GM18861 (cell line): Measurements from ENCODE around the gene AGA.

Experiments used
- ATAC-seq: cut with Tn5 transposase; IDR thresholded peaks from one replicate; pipeline ENCODE4 v1.9.1; 2021; ENCODE audit not compliant: unreplicated experiment

Gene AGA

GRCh38 chr4:177447417-177448004 lies 5.3 kb upstream of the AGA start:
- no peak for ATAC-seq

DNA sequence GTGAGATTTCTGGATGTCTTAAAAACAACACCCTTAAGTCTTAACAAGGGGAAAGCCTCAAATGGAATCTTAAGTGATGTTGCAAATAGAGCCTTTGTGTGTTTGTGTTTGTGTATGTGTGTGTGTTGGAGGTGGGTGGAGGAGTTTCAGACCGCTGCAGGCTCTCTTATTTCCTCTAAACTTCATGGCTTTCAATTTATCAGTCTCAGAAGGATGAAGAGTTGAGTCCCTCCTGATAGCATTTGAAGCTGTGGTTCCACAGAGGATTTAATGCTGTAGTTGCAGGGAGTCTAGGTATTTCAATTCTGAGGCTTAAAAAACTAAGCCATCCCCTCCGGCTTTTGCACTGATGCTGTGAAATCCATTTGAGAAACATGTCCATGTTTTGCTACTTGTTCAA lies 4.3 kb upstream of the AGA start:
- ATAC-seq = no peak

GRCh38 chr4:177444911-177445736 lies 2.9 kb upstream of the AGA start:
- ATAC-seq = no peak

DNA sequence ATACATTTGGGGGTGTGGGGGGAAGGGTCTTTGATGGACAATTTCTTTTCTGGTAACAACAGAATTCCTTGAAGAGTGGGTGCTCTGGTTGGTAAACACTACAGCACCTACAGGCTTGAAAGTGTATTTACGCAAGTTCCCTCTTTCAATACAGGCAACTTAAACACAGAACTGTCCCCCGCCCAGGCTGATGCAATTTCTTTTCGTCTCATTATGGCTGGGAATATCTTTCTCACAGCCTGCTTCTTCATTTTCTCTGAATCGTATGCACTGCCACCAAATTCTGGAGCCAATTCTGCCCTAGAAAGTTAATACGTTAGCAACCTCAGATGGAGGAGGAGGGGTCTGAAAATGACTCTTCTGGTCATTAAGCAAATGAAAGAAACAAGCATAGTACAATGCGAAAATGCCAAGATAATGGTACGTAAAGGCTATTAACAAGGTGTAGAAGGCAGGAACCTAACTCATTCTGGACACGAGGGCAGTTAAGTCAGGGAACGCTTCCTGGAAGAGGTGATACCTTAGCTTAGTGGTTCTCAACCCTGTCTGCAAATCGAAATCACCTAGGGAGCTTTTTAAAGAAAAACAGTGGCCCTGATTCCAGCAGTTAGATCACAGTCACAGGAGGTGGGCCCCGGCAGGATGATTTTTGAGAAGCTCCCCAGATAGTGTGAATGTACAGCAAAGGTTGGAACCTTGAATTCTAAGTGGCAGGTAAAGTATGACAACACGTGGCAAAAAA lies 1.0 kb downstream of the AGA start:
- ATAC-seq = peak; percentile 29

DNA sequence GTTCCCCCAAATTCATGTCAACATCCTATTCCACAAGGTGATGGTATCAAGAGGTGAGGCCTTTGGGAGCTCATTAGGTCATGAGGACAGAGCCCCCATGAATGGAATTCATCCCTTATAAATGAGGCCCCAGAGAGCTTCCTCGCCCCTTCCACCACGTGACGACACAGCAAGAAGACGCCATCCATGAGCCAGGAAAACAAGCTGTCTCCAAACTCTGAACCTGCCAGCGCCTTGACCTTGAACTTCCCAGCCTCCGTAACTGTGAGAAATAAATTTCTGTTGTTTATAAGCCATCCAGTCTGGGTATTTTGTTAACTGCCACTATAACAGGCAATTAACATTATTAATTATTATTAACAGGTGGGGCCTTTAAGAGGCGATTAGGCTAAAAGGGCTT lies 5.8 kb downstream of the AGA start:
- ATAC-seq = no peak

GRCh38 chr4:177434667-177435066 lies 7.6 kb downstream of the AGA start:
- ATAC-seq = no peak

GRCh38 chr4:177427192-177427591 lies 15.0 kb downstream of the AGA start:
- ATAC-seq = no peak

- no peak for ATAC-seq
Observed at GRCh38 chr4:177419434-177419833, 22.8 kb downstream of the AGA start.

GRCh38 chr4:177413656-177414055 lies 28.6 kb downstream of the AGA start:
- no peak for ATAC-seq

GRCh38 chr4:177413076-177413475 lies 29.2 kb downstream of the AGA start:
- ATAC-seq = no peak

DNA sequence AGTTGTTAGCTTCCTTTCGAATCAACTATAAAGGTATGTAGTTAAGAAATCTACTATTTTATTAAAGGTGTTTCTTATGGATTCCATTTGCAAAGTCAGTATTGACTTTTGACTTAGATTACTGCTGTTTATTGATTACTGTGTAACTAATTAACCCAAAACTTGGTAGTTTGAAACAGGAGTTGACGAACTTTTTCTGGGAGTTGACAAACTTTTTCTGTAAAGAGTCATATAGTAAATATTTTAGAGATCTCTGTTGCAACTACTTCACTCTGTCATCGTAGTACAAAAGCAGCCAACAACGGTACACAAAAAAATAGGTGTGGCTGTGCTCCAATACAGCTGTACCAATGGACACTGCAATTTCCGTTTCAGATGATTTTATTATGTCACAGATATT lies 30.2 kb downstream of the AGA start:
- ATAC-seq = no peak

DNA sequence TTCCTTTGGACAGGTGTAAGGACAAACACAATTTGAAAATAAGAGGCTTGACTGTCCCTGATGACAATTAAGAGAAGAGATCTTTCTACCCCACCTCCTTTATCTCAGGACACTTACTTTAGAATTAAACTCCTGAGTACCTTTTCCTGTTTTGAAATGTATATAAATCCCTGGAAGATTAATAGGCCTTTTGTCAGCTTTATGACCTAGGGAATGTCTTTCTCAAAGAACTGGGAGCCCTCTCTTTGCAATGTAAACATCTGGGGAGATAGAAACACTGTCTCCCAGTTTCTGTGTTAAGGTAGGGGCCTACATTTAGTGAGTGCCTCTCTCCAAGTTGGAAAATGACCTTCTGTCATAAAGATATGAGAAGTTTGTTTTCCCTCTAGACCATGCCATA lies 31.7 kb downstream of the AGA start:
- ATAC-seq = no peak

DNA sequence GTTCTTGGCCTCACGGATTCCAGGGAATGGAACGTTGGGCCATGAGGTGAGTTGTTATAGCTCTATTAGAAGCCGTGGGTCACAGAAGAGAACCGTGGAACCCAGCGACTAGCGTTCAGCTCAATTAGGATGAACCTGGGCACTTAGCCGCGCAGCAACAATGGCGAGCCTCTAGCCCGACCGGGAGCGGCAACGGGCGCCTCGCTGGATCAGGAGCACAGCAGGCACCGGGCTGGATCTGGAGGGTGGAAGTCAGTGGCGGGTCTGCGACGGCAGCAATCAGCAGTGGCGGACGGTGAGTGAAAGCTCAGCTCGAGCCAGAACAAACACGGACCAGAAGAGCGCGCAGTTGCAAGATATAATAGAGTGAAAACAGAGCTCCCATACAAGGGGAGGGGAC lies 34.2 kb downstream of the AGA start:
- ATAC-seq = no peak

- ATAC-seq = no peak
Observed at GRCh38 chr4:177405508-177405907, 36.7 kb downstream of the AGA start.

GRCh38 chr4:177404986-177405385 lies 37.3 kb downstream of the AGA start:
- ATAC-seq = no peak

DNA sequence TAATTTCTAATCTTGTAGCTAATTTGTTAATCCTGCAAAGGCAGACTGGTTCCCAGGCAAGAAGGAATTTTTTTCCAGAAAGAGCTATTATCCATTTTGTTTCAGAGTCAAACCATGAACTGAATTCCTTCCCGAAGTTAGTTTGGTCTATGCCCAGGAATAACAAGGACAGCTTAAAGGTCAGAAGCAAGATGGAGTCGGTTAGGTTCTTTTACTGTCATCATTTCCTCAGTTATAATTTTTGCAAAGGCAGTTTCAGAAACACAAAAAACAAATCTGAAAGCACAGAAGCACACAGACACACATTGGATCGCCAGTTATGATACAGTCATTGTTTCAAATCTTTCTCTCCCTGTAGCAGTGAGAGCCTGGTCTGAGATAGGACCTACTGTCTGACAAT lies 37.9 kb downstream of the AGA start:
- no peak for ATAC-seq

- no peak for ATAC-seq
Observed at GRCh38 chr4:177403746-177404145, 38.5 kb downstream of the AGA start.

GRCh38 chr4:177401658-177402273 lies 40.5 kb downstream of the AGA start:
- ATAC-seq = no peak

DNA sequence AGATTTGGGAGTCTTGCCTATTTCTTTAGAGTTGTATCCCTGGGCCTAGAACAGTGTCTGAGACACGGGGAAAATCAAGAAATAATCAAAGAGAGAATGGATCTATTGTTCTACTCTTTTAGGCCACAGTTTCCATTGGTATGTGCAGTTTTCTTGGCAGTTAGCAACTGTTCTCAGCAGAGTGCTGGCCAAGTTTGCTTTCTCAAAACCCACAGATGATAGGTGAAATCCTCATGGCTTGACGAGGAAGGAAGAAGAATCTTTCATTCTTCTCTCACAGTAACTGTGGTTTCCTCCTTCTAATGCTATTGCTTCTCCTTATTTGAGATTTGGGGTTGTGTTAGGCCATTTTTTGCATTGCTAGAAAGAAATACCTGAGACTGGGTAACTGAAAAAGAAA lies 42.2 kb downstream of the AGA start:
- ATAC-seq = no peak

- no peak for ATAC-seq
Observed at GRCh38 chr4:177396352-177396751, 45.9 kb downstream of the AGA start.

- no peak for ATAC-seq
Observed at GRCh38 chr4:177393236-177393635, 49.0 kb downstream of the AGA start.

GRCh38 chr4:177391953-177392352 lies 50.3 kb downstream of the AGA start:
- no peak for ATAC-seq
